Activated CD4-positive, alpha-beta T cell treated with anti-CD3 and anti-CD28 coated beads, Interleukin-2, amount 10 ng/mL, durations not matched to agents 7 days and 5 days (primary cell): ENCODE data around the gene ROBO2. TPM values are rescaled to one million over a fixed set of nuclear protein-coding genes. Genes with fewer than 3 reads are reported as not detected.

Experiments used
- CTCF ChIA-PET: fragments of 350-600 bp; sonication (Branson Sonifier 250); formaldehyde crosslinking; loops from one replicate; lab custom pipeline; 2021; ENCODE audit warnings: antibody characterized with exemption; lab: Charles Lee
- POLR2A ChIA-PET: fragments of 350-600 bp; sonication (Branson Sonifier 250); formaldehyde crosslinking; loops from one replicate; lab custom pipeline; 2021; ENCODE audit warnings: antibody characterized with exemption; lab: Charles Lee
- DNase-seq: peaks from one replicate; pipeline ENCODE4 v3.0.0-alpha.2; 2020
- H3K27ac Mint-ChIP-seq: one replicate; pipeline ENCODE4 v1.8.0; 2021; ENCODE audit warnings: mild to moderate bottlenecking, moderate library complexity, mixed read lengths
- H3K27me3 Mint-ChIP-seq: one replicate; pipeline ENCODE4 v1.8.0; 2021; ENCODE audit warnings: mixed read lengths
- H3K36me3 Mint-ChIP-seq: one replicate; pipeline ENCODE4 v1.8.0; 2021; ENCODE audit warnings: low read depth, mixed read lengths
- H3K4me1 Mint-ChIP-seq: one replicate; pipeline ENCODE4 v1.8.0; 2021; ENCODE audit warnings: mixed read lengths
- H3K4me3 Mint-ChIP-seq: one replicate; pipeline ENCODE4 v1.8.0; 2021; ENCODE audit warnings: mild to moderate bottlenecking, moderate library complexity, mixed read lengths
- H3K9me3 Mint-ChIP-seq: one replicate; pipeline ENCODE4 v1.8.0; 2021; ENCODE audit warnings: mixed read lengths
- total RNA-seq, 2 experiments: library from RNA; stranded (reverse); gene quantifications; one replicate each; pipeline ENCODE4 v1.2.3, GENCODE V29; 2021

The ROBO2 gene
- total RNA-seq, 2 experiments from 2014 or later = not detected

DNA sequence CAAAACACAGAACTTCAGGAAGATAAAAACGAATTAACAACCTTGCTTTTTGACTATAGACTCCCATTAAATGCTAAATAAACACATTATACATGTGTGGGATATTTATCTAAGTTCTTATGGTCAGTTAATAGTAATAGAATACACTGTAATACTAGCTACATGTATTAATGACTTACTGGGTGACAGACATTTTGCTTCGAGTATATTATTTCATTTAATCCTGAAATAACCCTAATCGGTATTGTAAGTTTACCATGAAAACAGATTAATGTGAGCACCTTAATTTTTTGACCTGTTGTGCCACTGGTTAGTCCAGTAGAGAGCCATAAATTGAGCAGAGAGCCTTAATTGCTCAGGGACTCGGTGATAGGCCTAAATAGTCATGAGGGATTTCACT, 151.1 kb downstream of the ROBO2 start:
- CTCF ChIA-PET = no interaction called here
- POLR2A ChIA-PET = no interaction called here
- Mint-ChIP-seq H3K27me3 (no peaks in the 10 kb centered on the region), H3K27ac (no peak overlapping the region), H3K36me3 (no peaks in the 10 kb centered on the region), H3K4me1 (no peaks in the 10 kb centered on the region), H3K4me3 (no peak overlapping the region), H3K9me3 (no peaks in the 10 kb centered on the region)
- DNase-seq = no peak

DNA sequence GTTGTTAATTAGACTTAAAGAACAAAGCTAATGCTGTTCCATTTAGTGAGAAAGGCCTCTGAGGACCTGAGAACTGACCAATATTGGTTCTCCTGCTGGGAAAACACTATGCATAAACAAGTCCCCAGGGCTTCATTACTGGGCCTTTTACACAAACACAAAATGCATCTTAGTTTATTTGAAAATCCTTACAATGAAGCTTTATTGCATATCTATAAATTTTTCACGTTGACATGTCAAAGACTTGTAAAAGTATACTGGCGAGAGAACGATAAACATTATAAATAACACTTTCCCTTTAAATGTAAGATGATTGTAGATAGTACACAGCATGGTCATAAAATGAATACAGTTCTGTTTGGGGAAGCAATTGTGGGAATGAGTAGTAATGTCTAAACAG, 151.7 kb downstream of the ROBO2 start:
- no peaks in the 10 kb centered on the region for H3K9me3 Mint-ChIP-seq
- CTCF ChIA-PET = no interaction called here

DNA sequence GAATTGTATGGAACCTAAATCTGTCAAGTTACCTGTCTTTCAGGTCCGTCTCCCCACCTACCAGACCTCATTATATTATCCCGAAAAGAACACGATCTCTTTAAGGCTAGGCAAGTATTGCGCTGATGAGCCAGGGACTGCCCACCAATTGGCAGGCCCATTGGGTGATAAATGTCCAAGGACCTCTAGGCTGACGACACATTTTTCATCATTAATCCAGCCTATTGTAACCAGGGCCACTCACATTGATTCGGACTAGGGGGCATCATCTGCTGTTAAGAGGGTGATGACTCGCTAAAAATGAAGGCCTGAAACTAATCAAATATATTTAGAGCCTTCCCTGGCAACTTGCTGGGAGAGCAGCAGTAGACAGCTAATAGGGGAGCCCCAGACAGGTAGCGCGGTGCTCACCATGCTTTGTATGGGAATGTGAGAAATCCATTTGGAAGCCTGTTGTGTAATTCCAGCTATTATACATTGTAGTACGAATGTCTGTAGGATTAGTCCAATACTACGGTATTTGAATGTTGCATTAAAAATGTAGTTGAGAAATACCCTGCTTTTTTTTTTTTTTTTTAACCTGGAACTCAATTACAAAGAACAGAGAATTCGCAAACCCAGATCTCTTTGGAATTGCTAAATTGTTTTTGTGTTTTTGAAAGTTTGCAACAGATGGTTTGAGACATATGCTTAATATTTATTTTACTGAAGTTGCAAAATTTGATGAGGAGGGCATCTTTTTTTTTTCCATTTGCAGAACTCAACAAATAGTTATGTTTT, 156.1 kb downstream of the ROBO2 start:
- Mint-ChIP-seq H3K9me3 (no peaks in the 10 kb centered on the region), H3K4me3 (no peak overlapping the region), H3K36me3 (no peaks in the 10 kb centered on the region), H3K27me3 (no peaks in the 10 kb centered on the region), H3K27ac (no peak overlapping the region), H3K4me1 (no peaks in the 10 kb centered on the region)
- no peak for DNase-seq
- POLR2A ChIA-PET = no interaction called here
- CTCF ChIA-PET = no interaction called here

More for the DNA sequence above, 151.7 kb downstream of the ROBO2 start:
- DNase-seq = no peak
- POLR2A ChIA-PET = no interaction called here
- Mint-ChIP-seq H3K36me3 (no peaks in the 10 kb centered on the region), H3K27me3 (no peaks in the 10 kb centered on the region), H3K4me1 (no peaks in the 10 kb centered on the region), H3K4me3 (no peak overlapping the region), H3K27ac (no peak overlapping the region)

DNA sequence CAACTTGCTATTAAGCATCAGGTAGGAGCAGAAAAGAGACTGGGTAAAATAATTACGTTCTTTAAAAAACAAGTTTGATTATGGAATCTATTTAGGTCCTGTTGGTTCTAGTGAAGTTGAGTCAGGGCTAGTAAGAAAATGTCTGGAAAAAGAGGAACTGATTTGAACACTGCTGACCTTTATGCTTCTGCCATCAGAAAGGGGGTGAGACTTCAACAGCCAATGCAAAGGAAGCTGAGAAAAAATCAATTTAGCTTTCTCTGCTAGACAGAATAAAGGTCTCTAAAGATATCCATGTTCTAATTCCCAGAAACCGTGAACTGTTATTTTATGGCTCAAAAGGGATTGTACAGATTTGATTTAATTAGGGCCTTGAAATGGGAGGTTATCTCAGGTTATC, 157.5 kb downstream of the ROBO2 start:
- no peak overlapping the region for H3K4me3 Mint-ChIP-seq
- H3K27ac Mint-ChIP-seq = no peak overlapping the region
- POLR2A ChIA-PET = no interaction called here
- no peaks in the 10 kb centered on the region for H3K36me3 Mint-ChIP-seq
- DNase-seq = no peak
- H3K27me3 Mint-ChIP-seq = no peaks in the 10 kb centered on the region
- H3K9me3 Mint-ChIP-seq = no peaks in the 10 kb centered on the region
- H3K4me1 Mint-ChIP-seq = no peaks in the 10 kb centered on the region
- CTCF ChIA-PET = no interaction called here

DNA sequence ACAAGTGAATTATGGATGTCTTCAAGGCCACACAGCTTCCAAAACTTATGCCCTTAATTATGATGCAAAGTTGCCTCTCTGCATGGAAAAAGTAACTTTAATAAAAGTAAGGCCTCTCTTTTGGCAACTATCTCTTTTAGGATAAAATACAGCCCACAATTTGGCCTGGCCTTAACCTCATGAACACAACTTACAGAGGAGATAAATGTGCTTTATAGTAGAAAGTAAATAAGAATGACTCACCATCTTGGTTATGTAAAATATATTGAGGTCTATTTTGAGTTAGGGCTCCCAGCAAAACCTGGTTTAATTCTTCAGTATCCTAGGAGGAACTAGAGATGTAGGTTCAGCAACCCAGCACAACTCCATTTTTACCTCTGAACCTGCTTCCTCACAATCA, 164.0 kb downstream of the ROBO2 start:
- peaks cover 2% of the 10 kb centered on the region for H3K9me3 Mint-ChIP-seq
- H3K27me3 Mint-ChIP-seq = no peaks in the 10 kb centered on the region
- H3K36me3 Mint-ChIP-seq = no peaks in the 10 kb centered on the region
- CTCF ChIA-PET = no interaction called here
- no peak overlapping the region for H3K27ac Mint-ChIP-seq
- H3K4me3 Mint-ChIP-seq = no peak overlapping the region
- H3K4me1 Mint-ChIP-seq = no peaks in the 10 kb centered on the region
- POLR2A ChIA-PET = no interaction called here
- DNase-seq = no peak

DNA sequence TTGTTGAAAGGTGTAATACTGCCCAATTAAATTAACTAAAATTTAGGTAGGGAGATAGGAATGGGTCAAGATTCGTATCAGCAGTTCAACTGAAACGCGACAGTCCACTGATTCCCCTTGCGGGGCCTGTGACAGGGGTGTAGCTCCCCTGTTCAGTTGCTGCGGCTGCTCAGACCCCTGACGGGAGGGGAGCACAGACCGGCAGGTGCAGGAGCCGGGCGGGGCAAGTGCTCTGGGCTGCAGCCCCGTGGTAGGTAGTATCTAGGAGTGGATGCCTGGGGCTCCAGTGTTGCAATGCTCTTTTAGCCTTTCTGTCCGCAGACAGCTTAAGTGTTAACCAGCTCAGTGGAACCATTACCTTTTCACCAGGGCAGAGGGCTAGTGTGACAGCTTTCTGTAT, 164.9 kb downstream of the ROBO2 start:
- Mint-ChIP-seq H3K4me3 (no peak overlapping the region), H3K27ac (no peak overlapping the region), H3K9me3 (peaks cover 2% of the 10 kb centered on the region), H3K4me1 (no peaks in the 10 kb centered on the region), H3K27me3 (no peaks in the 10 kb centered on the region), H3K36me3 (no peaks in the 10 kb centered on the region)
- ChIA-PET POLR2A (no interaction called here), CTCF (no interaction called here)
- no peak for DNase-seq

DNA sequence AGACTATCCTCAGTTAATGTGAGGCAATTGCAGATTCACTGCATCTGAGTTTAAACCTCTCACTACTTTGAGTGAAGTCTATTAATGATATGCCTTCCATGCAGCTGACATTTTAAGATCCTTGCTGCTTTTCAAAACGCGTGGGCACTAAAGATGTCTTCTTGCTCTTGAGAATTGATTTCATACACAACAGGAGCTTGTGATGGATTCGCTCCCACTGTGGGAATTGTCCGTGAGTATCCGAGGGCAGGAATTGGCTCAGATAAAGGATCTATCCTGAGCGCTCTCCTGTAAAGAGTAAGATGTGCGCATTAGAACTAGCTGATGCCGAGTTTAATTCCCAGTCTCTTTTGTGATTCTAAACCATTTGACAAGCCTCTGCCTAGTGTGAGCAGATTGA, 167.9 kb downstream of the ROBO2 start:
- Mint-ChIP-seq H3K27me3 (no peaks in the 10 kb centered on the region), H3K4me3 (no peak overlapping the region), H3K9me3 (peaks cover 2% of the 10 kb centered on the region), H3K4me1 (no peaks in the 10 kb centered on the region), H3K27ac (no peak overlapping the region), H3K36me3 (no peaks in the 10 kb centered on the region)
- DNase-seq = no peak
- ChIA-PET CTCF (no interaction called here), POLR2A (no interaction called here)

DNA sequence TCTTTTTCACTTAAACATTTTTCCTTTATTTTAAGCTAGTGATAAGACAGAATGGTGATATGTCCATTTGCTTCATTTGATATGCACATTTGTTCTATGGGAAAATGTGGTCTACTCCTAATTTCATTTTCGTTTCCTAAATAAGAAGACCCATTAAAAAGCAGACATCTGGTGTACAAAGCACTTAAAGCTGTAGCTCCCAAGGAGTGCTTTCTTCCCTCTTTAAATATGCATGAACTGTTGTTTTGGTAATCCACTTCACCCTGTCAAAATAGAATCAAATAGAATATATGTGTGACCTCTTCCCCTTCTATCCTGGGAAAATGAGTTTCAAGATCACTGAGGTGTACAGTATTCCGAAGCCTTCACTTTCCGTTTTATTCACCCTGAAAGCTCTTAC, 182.8 kb downstream of the ROBO2 start:
- DNase-seq = no peak
- no peak overlapping the region for H3K4me3 Mint-ChIP-seq
- no peaks in the 10 kb centered on the region for H3K36me3 Mint-ChIP-seq
- H3K27me3 Mint-ChIP-seq = no peaks in the 10 kb centered on the region
- ChIA-PET POLR2A (no interaction called here), CTCF (no interaction called here)
- no peaks in the 10 kb centered on the region for H3K9me3 Mint-ChIP-seq
- H3K27ac Mint-ChIP-seq = no peak overlapping the region
- no peaks in the 10 kb centered on the region for H3K4me1 Mint-ChIP-seq

DNA sequence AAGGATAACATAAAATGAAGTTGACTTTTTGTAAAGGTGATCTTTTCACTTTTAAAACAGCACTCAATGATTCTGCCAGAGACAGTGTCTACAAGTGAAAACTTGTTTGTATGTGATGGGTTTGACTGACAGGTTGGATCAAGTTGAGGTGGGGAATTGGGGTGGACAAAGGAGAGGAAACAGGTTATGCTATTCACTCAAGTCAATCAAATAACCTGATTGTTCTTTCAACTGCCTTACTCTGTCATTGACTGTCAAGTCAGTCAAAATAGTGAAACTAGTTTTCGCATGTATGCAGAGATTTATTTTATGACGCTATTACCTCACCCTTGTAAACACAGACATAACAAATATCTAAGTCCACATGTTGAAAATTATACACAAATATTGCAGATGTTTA, 187.7 kb downstream of the ROBO2 start:
- ChIA-PET POLR2A (no interaction called here), CTCF (no interaction called here)
- no peaks in the 10 kb centered on the region for H3K27me3 Mint-ChIP-seq
- no peaks in the 10 kb centered on the region for H3K9me3 Mint-ChIP-seq
- DNase-seq = no peak
- H3K36me3 Mint-ChIP-seq = no peaks in the 10 kb centered on the region
- no peak overlapping the region for H3K27ac Mint-ChIP-seq
- H3K4me3 Mint-ChIP-seq = no peak overlapping the region
- H3K4me1 Mint-ChIP-seq = no peaks in the 10 kb centered on the region

DNA sequence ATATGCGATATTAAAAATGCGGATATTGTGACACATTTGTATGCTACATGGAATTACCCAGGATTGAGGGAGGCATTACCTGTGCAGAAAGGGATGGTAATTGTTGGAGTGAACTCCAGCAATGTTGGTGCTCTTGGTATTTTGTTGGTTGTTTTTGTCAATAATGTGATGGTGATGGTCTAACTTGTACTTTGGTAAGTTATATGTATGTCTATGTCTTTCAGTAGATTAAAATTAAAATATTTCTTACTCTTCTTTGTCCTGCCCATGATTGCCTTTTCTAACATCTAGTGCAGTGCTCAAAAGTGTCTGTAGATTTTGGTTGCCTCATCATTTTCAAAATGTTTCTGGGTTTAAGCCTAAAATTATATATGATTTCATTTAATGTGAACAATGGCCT, 192.7 kb downstream of the ROBO2 start:
- DNase-seq = no peak
- POLR2A ChIA-PET = no interaction called here
- peaks cover under 1% of the 10 kb centered on the region for H3K9me3 Mint-ChIP-seq
- no peaks in the 10 kb centered on the region for H3K27me3 Mint-ChIP-seq
- no peak overlapping the region for H3K27ac Mint-ChIP-seq
- H3K4me3 Mint-ChIP-seq = no peak overlapping the region
- H3K36me3 Mint-ChIP-seq = no peaks in the 10 kb centered on the region
- H3K4me1 Mint-ChIP-seq = no peaks in the 10 kb centered on the region
- CTCF ChIA-PET = no interaction called here

DNA sequence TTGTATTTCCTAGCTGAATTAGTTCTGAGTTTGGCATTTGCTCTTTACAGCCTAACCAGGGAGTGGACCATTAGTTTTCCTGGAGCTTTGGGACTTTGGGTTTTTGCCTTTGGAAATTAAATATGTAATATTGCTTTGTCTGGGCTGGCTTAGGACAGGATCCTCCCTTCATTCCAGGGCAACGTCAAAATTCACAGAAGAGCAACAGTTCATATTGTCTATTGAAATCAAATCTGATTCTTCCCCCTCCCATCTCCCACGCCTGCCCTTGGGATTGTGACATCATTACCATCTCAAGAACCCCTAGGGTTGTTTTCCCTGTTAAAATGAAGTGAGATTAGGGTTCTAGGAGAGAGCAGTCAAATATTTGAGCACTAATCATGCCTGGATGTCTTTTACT, 194.1 kb downstream of the ROBO2 start:
- peaks cover 3% of the 10 kb centered on the region for H3K9me3 Mint-ChIP-seq
- H3K4me3 Mint-ChIP-seq = no peak overlapping the region
- no peak for DNase-seq
- CTCF ChIA-PET = no interaction called here
- H3K36me3 Mint-ChIP-seq = no peaks in the 10 kb centered on the region
- no peaks in the 10 kb centered on the region for H3K27me3 Mint-ChIP-seq
- no peak overlapping the region for H3K27ac Mint-ChIP-seq
- POLR2A ChIA-PET = no interaction called here
- no peaks in the 10 kb centered on the region for H3K4me1 Mint-ChIP-seq

DNA sequence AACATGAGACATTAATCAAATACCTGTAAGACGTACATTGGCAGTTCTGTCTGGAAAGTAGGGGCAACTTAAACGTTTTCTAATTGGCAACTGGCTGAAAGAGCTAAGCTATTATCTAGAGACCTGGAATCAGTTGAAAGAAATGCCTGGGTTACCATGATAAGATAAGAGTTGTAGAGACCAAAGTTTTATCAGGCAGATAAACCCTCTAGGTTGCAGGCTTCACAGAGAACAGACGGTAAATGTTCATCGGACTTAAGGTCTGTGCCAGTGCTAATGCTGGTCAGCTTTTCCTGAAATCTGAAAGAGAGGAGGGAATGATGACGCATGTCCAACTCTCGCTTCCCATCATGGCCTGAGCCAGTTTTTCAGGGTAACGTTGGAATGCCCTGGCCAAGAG, 196.2 kb downstream of the ROBO2 start:
- peaks cover 3% of the 10 kb centered on the region for H3K9me3 Mint-ChIP-seq
- no peak overlapping the region for H3K4me3 Mint-ChIP-seq
- H3K4me1 Mint-ChIP-seq = no peaks in the 10 kb centered on the region
- POLR2A ChIA-PET = no interaction called here
- DNase-seq = no peak
- H3K27ac Mint-ChIP-seq = no peak overlapping the region
- CTCF ChIA-PET = no interaction called here
- H3K27me3 Mint-ChIP-seq = no peaks in the 10 kb centered on the region
- no peaks in the 10 kb centered on the region for H3K36me3 Mint-ChIP-seq

DNA sequence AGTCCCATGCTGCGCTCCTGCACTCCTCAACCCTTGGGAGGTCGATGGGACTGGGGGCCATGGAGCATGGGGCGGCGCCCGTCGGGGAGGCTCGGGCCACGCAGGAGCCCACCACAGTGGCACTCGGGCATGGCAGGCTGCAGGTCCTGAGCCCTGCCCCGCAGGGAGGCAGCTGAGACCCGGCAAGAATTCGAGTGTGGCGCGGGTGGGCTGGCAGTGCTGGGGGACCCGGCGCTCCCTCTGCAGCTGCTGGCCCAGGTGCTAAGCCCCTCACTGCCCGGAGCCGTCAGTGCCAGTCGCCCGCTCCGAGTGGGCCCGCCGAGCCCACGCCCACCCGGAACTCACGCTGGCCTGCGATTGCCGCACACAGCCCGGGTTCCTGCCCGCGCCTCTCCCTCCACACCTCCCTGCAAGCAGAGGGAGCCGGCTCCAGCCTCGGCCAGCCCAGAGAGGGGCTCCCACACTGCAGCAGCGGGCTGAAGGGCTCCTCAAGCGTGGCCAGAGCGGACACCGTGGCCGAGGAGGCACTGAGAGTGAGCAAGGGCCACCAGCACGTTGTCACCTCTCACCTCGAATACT, 200.3 kb downstream of the ROBO2 start:
- H3K36me3 Mint-ChIP-seq = no peaks in the 10 kb centered on the region
- H3K9me3 Mint-ChIP-seq = peaks cover 5% of the 10 kb centered on the region
- H3K27me3 Mint-ChIP-seq = no peaks in the 10 kb centered on the region
- no peak for DNase-seq
- no peaks in the 10 kb centered on the region for H3K4me1 Mint-ChIP-seq
- H3K4me3 Mint-ChIP-seq = no peak overlapping the region
- H3K27ac Mint-ChIP-seq = no peak overlapping the region
- POLR2A ChIA-PET = no interaction called here
- CTCF ChIA-PET = no interaction called here

DNA sequence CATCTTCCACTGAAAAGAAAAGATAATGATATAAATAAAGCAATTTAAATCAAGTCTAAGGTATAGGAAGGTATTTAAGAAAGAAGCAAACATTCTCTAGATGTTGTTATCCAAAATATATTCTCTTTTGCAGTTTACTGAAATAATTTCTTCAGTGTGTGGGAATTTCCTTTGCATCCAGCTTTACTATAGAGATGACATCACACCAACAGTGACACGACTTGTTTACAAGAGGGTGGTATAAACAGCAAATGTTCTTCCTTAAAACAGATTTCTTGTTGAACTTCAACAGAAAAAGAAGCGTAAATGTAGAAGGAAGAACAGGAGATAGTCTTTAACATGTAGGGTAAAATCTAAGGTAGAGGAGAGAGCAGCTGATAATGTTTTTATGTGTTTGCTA, 202.5 kb downstream of the ROBO2 start:
- ChIA-PET POLR2A (no interaction called here), CTCF (no interaction called here)
- no peaks in the 10 kb centered on the region for H3K27me3 Mint-ChIP-seq
- peaks cover 5% of the 10 kb centered on the region for H3K9me3 Mint-ChIP-seq
- no peaks in the 10 kb centered on the region for H3K4me1 Mint-ChIP-seq
- no peak overlapping the region for H3K4me3 Mint-ChIP-seq
- no peaks in the 10 kb centered on the region for H3K36me3 Mint-ChIP-seq
- no peak for DNase-seq
- no peak overlapping the region for H3K27ac Mint-ChIP-seq
